Uterus (tissue), 4 donors: ENCODE results near the gene CDK10. TPM values are rescaled to one million over a fixed set of nuclear protein-coding genes. Genes with fewer than 3 reads are reported as not detected.

Source experiments
- DNase-seq, 2 donors: peaks; one replicate each; pipeline ENCODE4 v3.0.0-alpha.2; 2019 to 2020
- H3K27ac ChIP-seq, 2 donors: fragments of 200-600 bp; sonication (generic); 1 replicate in 1 of 2; 2 replicates in 1 of 2; pipeline ENCODE4 v1.5.1; 2016 to 2018
- H3K27me3 ChIP-seq, 2 donors: fragments of 200-600 bp; sonication (generic); one replicate each; pipeline ENCODE4 v1.5.1; 2018 to 2019; ENCODE audit warnings: control low read depth in 1 of 2
- H3K36me3 ChIP-seq, 2 donors: fragments of 200-600 bp; sonication (generic); one replicate each; pipeline ENCODE4 v1.5.1; 2019; ENCODE audit warnings: control low read depth in 1 of 2
- H3K4me1 ChIP-seq, 2 donors: fragments of 200-600 bp; sonication (generic); one replicate each; pipeline ENCODE4 v1.5.1; 2018 to 2019; ENCODE audit warnings: control low read depth in 1 of 2
- H3K4me3 ChIP-seq, 2 donors: fragments of 200-600 bp; sonication (generic); 1 replicate in 1 of 2; 2 replicates in 1 of 2; pipeline ENCODE4 v1.5.1; 2018 to 2019; ENCODE audit warnings: mild to moderate bottlenecking in 1 of 2
- H3K9me3 ChIP-seq, 2 donors: fragments of 200-600 bp; sonication (generic); one replicate each; pipeline ENCODE4 v1.5.1; 2019; ENCODE audit warnings: control low read depth in 1 of 2
- CTCF ChIP-seq, 4 experiments: fragments of 200-600 bp in 2 of 4; fragments of 450-650 bp in 2 of 4; sonication (generic) in 2 of 4; IDR thresholded peaks; one replicate each; pipeline ENCODE4 v1.5.1; 2016 to 2019; ENCODE audit warnings: antibody characterized with exemption in 4 of 4, mild to moderate bottlenecking in 2 of 4, moderate library complexity in 1 of 4
- POLR2A ChIP-seq, 2 donors: fragments of 450-650 bp; IDR thresholded peaks; one replicate each; pipeline ENCODE4 v1.6.1; 2016; ENCODE audit warnings: antibody characterized with exemption in 2 of 2, mild to moderate bottlenecking in 1 of 2, moderate library complexity in 1 of 2
- intact Hi-C: fragments of 100-400 bp; cut with DNase I; formaldehyde crosslinking; loops from one replicate; pipeline ENCODE4 v1.15.1; 2023; ENCODE audit warnings: low total_unique reads
- total RNA-seq, 4 donors: library from RNA; depleted of rRNA in 3 of 4; stranded (reverse); fragments of >200 nt in 3 of 4; gene quantifications; one replicate each; pipeline versions ENCODE4 v1.1.0 to v1.2.4, GENCODE V29; 2014 to 2023
- donor health status: DM: yes; HTN: yes; CAD: no.

CDK10 gene
- total RNA-seq, 4 donors from 2014 or later, result 13.8 to 90.7 (median 62.5) TPM

GRCh38 chr16:89721546-89722391 lies 35.3 kb downstream of the CDK10 start:
- H3K4me1 ChIP-seq, result peaks cover 0 to 6% of the 10 kb centered on the region in 2 donors
- H3K4me3 ChIP-seq, result peak overlapping the region; percentile 52 to 68
- TF ChIP-seq CTCF (IDR thresholded peaks at IDR 0.05) (no peak), POLR2A (IDR thresholded peaks at IDR 0.05) (peak in 1 of 2 donors; percentile 27)
- no peaks in the 10 kb centered on the region for H3K36me3 ChIP-seq
- no peaks in the 10 kb centered on the region for H3K27me3 ChIP-seq
- peak in 1 of 2 donors; percentile 34 for DNase-seq
- peak overlapping the region; percentile 91 to 92 for H3K27ac ChIP-seq
- H3K9me3 ChIP-seq, result no peaks in the 10 kb centered on the region
- intact Hi-C loops, result no loop called here

GRCh38 chr16:89722392-89723278 lies 36.1 kb downstream of the CDK10 start:
- H3K36me3 ChIP-seq, result no peaks in the 10 kb centered on the region
- intact Hi-C loops, result no loop called here
- H3K4me1 ChIP-seq, result peaks cover 0 to 6% of the 10 kb centered on the region in 2 donors

GRCh38 chr16:89723279-89724250 lies 37.1 kb downstream of the CDK10 start:
- H3K4me3 ChIP-seq, result no peak overlapping the region
- DNase-seq, result no peak

More at GRCh38 chr16:89722392-89723278, 36.1 kb downstream of the CDK10 start:
- no peaks in the 10 kb centered on the region for H3K9me3 ChIP-seq
- TF ChIP-seq POLR2A (IDR thresholded peaks at IDR 0.05) (no peak), CTCF (IDR thresholded peaks at IDR 0.05) (no peak)
- peak overlapping the region; percentile 91 to 92 for H3K27ac ChIP-seq
- H3K27me3 ChIP-seq, result no peaks in the 10 kb centered on the region
- H3K4me3 ChIP-seq, result peak overlapping the region; percentile 52 to 68
- peak; percentile 43 to 66 for DNase-seq

More at GRCh38 chr16:89723279-89724250, 37.1 kb downstream of the CDK10 start:
- intact Hi-C loops, result no loop called here
- peaks cover 0 to 6% of the 10 kb centered on the region in 2 donors for H3K4me1 ChIP-seq
- H3K9me3 ChIP-seq, result no peaks in the 10 kb centered on the region
- H3K27me3 ChIP-seq, result no peaks in the 10 kb centered on the region
- H3K36me3 ChIP-seq, result no peaks in the 10 kb centered on the region
- no peak overlapping the region for H3K27ac ChIP-seq
- TF ChIP-seq POLR2A (IDR thresholded peaks at IDR 0.05) (no peak), CTCF (IDR thresholded peaks at IDR 0.05) (no peak)
